ENCODE measurements around the gene ASAP2.

Gene ASAP2

DNA sequence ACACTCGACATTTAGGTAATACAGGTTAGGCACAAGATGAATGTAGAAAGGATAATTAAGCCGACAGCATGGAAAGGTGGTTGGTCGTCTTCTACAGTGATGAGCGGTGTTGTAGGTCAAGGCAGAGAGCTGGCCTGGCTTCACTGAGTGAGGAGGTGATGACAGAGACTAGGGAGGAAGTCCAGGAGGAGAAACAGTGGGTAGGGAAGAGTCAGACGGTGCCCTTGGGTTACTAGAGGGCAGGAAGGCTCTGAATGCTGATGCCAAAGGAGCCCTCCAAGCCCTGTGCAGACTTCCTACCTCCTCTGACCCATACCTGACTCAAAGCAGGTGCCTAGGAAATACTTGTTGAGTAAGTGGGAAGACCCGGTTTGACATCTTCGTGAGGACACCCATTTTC is 116.0 kb downstream of the ASAP2 start:
- DNase-seq (ENCODE audit: low spot score), result no peak

DNA sequence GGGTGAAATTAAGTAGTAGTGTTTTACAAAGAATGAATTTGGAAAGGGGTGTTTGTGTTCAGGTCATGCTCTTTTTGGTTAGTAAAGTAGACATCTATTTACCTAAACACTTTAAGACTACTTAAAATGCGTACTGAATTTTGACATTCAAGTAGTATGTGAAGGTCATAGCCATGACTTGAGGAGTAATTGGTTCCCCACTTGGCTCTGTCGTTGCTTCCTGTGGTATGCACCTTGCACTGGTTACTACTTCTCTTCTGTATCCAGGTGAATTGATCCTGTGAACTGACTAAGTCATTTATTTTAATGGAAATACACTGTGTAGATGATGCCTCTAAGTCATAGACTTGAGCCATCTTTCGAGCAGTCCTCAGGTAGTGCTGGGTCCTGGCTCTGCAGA is 118.8 kb downstream of the ASAP2 start:
- no peak for DNase-seq (ENCODE audit: low spot score)

DNA sequence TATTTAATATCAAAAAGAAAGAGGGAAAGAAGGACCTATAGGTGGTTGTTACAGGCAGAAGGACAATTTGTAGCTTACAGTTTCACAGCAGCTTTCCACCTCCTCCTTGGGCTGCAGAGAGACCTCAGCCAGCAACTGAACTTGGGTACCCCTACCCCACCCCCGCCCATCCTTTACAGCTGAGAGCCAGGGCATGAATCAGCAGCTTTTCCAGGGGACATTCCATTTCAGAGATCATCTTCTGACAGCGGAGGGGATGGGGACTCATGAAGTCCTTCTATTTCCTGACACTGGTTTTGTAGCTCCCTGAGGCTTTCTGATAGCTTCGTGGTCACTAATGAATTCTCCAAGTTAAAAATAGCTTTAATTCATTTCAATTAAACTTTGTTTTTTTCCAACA is 120.4 kb downstream of the ASAP2 start:
- no peak for DNase-seq (ENCODE audit: low spot score)

DNA sequence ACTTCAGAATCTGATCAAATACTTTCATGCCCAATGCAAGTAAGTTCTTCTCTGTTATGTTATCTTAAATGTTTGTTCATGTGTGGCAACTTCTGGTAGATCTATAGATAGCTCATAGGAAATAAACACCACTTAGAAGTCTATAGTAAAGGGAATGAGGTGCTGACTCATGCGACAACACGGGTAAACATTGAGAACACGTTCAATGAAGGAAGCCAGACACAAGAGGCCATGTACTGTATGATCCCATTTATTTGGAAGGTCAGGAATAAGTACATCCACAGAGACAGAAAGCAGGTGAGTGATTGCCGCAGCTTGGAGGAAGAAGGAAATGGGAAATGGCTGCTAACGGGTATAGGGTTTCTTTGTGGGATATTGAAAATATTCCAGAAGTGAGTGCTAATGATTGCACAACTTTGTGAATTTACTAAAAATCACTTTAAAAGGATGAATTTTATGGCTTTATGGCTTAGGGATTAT is 121.3 kb downstream of the ASAP2 start:
- DNase-seq (ENCODE audit: low spot score), result no peak

DNA sequence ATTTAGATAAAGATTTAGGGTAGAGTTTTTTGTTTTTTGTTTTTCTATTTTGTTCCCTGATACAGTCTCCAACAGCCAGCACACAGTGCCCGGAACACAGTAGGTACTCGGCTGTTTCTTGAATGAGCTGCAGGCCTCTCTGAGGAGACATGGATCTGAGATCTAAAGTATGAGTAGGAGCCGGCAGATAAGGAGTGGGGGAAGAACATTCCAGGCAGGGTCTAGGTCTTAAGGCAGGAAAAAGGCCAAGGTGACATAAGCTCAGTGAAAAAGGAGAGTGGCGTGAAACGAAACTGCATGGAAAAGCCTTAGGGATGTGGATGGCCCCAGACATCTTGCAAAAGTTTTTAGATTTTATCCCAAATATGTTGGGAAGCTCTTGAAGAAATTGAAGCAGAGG is 122.3 kb downstream of the ASAP2 start:
- DNase-seq (ENCODE audit: low spot score), result no peak

DNA sequence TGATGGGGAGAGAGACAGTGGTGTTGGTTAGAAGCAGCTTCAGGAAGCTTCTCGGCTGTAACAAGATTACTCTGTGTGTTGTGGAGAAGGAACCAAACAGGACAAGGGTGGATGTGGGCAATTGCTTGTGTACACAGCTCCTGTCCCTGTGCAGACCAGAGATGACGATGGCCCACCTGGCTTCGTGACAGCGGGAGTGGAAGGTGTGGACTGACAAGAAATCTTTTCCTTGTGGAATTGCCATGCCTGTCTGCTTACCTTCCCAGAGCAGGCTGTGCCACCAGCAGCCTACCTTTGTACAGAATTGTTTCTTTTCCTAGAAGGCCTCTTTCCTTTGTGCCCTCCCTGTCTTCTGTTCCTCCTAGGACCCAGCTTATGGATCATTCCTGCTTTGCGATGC is 122.9 kb downstream of the ASAP2 start:
- DNase-seq (ENCODE audit: low spot score), result no peak

DNA sequence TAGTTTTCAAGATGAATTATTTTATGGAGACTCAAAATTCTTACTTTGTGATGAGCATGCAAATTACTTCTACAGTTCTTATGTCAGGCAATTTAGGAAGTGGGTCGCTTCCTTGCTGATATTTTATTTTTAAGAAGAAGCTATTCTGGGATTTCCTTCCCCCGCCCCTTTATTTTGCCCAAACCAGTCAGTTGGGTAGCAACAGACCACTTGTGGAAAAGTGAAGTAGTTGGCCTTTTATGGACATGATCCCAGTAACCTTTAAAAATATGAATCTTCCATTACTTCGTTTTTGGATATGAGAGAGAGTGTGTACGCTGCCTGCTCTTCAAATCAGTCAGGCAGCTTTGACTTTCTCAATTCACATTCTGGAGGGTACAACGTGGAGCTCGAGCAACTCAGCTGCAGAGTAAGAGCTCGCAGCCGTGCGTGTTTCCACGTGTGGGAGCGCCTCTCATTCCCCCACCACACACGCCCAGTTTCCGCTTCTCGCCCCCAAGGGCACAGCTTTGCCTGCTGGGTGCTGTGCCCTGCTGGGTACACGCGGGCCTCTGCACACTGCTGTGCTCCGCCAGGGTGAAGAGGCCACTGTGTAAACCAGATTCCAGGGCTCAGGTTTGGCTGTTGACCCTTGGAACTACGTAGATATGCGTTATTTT is 124.1 kb downstream of the ASAP2 start:
- DNase-seq (ENCODE audit: low spot score), result no peak

DNA sequence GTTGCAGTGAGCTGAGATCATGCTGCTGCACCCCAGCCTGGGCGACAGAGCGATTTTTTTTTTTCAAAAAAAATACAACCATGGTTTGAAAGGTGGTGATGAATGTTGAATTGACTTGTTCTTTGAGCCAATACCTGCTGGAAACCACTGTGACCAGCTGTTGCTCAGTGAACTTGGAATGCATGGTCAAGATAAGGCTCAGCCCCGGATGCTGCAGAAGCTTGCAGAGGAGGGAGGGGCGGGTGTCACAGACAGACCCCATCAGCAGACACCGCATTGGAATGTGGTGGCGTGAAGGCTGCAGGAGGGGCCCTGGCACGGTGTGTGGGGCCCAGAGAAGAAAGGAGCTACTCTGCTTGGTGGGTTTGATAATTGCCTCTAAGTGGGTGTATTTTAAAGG is 125.1 kb downstream of the ASAP2 start:
- no peak for DNase-seq (ENCODE audit: low spot score)

DNA sequence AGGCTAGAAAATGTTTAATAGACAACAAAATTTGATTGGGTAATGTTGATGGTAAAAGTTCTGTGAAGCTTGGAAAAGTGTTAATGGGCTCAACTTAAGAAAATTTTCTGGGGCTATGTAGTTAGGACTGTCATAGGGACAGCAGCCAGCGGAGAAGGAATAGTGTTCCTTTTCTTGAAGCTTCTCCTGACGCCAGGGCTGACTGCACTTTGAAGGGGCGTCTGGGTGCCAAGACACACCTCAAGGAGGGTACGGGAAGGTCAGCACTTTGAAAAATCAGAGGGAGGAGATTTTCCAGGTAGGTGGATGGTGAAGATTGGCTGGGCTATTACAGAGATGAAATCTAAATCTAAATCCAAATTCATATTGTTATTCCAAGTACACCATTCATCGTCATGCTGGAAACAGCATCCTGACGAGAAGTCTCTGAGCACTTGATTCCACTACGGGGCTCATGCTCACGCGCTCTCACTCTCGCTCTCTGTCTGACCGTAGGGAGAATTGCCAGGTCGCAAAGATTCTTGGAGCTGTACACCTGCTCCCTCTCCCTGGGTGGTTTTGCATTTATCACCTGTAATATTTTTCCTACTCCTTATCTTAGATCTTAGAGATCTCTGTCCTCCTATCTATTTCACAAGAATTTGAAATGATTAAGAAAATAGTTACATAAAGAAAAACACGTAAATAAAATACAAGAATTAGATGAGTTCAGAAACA is 125.7 kb downstream of the ASAP2 start:
- no peak for DNase-seq (ENCODE audit: low spot score)

DNA sequence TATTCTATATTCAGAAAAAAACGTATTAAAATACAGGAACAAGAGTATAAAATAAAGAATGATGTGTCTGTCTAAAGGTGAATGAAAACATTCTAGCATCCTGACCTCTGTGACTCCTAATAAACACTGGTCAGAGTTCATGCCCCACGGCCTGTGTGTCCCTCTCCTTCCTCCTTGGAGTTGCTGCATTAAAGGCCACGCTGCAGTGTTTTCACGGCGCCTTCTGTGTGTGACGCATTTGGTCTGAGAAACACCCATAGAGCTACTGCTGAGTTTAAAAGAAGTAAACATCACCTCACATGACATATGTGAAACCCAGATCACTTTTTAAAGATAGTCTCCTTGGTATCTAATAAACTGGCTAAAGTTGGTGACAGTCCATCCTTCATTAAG is 126.2 kb downstream of the ASAP2 start:
- DNase-seq (ENCODE audit: low spot score), result no peak

DNA sequence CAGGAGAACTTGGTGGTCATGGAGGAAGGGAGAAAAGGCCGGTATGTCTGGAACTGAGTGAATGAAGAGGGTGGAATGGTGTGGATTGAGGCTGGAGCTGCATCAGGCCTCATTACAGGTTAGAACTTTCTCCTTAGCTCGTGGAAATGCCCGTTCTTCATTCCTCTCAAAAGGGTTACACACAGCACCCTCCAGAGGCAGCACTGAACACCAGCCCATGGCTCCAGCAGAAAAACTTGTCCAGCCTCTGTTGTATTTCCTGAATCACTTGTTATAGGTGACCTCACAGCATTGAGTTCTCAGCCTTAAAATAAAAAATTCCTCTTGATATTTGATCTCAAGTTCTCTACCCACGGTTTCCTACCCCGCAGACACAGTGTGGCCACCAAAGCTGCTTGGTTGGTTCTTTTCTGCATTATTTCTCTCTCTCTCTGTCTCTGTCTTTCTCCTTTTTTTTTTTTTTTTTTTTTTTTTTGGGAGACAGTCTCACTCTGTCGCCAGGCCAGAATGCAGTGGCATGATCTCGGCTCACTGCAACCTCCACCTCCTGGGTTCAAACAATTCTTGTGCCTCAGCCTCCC is 127.1 kb downstream of the ASAP2 start:
- DNase-seq (ENCODE audit: low spot score), result peak; percentile 51

DNA sequence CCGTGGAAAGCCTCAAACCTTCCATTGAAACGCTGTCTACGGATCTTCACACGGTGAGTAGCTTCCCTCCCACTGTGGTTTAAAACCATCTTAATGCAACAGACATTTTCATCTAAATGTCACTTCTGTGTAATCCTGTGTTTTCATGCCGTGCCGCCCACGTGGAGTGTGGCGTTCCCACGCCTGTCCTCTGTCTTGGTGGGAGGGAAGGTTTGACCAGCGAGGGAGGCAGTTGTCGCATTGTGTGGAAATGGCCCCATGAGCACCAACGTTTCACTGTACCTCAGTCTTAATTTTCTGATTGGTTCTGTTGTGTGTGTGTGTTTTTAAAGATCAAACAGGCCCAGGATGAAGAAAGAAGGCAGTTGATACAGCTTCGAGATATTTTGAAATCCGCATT is 128.1 kb downstream of the ASAP2 start:
- no peak for DNase-seq (ENCODE audit: low spot score)

DNA sequence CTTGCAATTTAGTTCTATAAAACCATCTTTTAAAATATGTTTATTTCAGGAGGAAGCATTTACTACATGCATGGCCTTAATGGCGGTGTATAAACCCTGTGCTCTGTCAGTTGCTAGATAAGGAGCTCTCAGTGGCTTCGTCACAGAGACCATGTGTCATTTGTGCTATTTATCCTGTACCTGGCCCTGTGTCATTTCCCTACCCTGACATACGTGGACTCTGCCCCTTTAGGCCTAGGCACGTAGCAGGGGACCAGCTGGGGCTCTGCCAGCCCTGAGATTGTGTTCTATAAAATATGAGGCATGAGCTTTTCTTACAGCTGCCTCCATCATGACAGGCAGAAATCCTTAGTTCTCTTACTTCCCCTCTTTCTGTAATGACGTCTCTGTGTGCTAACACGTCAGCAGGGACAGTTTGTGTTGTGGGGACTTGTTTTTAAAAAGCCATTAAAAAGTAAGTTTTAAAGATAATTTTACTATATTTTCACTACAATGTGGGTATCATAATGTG is 128.8 kb downstream of the ASAP2 start:
- DNase-seq (ENCODE audit: low spot score), result no peak

DNA sequence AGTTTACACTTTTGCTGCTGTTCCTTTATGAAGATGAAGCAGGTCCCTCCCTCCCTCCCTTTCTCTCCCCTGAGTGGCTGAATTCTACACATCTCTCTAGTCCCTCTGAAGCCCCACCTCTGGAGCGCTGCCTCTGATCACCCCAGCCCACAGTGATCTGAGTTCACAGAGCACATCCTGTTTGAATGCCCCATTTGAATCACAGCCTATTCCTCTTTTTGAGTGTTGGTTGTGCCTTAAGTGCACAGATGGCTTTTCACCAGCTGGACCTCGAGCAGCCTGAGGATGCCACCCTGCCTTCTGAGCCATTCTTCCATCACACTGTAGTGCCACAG is 129.6 kb downstream of the ASAP2 start:
- DNase-seq (ENCODE audit: low spot score), result peak; percentile 13

DNA sequence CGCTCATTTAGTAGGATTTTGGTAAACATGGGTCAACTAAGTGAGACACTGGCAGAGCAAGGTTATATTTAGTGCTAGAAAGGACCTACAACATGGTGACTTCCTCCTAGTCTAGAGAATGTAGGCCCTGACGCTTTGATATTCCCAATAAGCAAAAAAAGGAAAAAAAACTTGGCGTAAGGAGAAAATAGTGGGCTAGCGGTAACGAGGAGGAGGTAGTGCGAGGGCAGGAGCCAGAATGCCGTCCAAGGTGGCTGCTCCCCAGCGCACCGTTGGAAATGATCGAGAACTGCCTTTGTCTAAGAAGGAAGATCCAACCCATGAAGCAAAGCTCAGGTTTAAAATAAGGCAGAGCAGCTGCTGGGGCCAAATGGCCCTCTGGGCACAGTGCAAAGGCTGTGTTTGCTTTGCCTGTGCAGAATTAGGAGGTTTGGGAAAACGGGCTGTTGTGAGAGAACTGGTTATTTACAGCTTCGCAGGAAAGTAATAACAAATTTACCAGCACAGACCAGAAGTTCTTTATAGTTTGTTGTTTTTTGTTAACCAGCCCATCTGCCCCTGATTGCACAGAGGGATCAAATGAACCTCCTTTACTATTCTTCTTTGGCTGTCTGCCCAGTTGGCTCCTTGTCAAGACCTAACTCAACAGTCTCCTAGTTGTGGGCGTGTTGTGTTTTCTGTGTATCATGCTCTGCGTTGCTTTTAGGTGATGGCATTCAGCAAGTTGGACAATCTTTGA is 130.1 kb downstream of the ASAP2 start:
- DNase-seq (ENCODE audit: low spot score), result peak; percentile 94

DNA sequence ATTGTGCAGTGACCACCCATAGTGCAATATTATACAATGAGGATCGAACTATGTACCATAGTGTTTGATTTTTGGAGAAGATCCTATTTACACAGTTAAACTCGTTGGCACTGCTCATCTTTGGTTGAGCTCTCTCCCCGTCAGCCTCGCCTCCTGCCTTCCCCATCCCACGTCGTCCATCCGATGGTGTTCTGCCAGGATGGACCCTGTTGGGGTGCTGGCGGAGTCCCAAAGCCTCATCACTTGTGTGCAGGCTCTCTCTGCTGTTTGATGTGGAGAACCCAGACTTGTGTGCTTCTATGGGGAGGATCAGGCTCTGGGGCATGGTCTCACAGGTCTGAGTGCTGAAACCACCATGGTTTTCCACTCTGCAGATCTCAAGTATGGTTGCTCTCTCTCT is 131.3 kb downstream of the ASAP2 start:
- DNase-seq (ENCODE audit: low spot score), result no peak

DNA sequence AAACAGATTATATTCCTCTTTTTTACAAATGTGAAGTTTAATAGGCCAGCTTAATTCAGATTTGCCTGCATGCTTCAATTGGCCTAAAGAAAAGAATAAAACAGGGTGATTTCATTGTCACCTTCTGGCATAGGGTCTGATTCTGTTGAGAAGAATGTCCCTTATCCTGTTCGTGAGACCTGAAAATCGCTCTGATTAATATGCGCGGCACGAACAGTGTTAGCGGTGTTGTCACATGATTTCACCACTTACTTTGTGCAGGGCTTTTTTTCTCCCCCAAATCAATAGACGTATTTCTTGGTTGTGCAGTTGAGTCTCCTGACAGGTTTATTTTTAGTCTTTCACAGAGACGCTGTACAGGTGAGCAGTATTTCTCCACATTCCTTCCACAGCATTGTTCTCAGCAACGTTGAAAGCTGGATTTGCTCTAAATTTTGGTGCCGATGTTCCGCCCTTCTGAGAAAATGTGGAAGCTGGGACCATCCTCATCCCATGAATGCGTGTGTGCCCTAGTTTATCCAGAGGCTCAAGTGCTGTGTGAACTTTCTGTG is 134.8 kb downstream of the ASAP2 start:
- no peak for DNase-seq (ENCODE audit: low spot score)

DNA sequence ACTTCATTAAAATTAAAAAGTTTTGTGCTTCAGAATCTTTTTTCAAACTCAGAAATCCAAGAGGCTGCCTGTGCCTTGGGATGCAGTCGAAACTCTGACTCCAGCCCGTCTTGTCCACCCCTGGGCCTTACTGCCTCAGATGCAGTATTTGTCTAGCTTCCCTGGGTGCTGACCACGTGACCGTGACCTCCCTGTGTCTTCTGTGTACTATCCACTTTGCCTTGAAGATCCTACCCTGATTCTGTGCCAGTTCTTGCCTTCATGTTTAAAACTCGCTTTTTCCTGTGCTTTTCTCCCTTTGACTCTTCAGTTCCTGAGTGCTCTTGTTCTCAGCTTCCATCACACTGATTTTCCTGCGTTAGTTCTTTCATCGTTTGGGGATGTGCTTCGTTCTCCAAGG is 136.0 kb downstream of the ASAP2 start:
- DNase-seq (ENCODE audit: low spot score), result no peak

DNA sequence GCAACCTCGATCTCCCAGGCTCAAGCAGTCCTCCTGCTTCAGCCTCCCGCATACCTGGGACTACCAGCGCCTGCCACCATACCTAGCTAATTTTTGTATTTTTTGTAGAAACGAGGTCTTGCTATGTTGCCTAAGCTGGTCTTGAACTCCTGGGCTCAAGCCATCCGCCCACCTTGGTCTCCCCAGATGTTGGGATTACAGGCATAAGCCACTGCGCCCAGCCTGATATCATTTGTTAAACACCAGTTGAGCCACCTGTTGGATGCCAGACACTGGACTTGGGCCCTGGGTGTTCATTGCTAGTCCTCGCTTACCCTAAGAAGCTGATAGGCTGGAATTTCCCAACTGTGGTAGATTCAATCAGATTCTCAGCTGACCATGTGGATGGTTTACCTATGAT is 136.9 kb downstream of the ASAP2 start:
- no peak for DNase-seq (ENCODE audit: low spot score)

DNA sequence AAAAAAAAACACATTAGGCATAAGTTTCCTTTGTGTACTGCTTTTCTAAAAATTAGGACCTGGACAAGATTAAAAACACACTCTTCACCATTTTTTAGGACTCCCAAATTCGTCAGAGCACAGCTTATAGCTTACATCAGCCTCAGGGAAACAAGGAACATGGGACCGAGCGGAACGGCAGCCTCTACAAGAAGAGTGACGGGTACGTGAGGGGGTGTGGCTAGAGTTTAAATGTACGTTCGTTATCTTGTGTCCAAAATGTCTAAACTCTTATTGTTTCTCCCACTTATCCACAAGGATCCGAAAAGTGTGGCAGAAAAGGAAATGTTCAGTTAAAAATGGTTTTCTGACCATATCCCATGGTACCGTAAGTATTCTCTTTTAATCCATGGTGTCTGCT is 137.8 kb downstream of the ASAP2 start:
- no peak for DNase-seq (ENCODE audit: low spot score)

DNA sequence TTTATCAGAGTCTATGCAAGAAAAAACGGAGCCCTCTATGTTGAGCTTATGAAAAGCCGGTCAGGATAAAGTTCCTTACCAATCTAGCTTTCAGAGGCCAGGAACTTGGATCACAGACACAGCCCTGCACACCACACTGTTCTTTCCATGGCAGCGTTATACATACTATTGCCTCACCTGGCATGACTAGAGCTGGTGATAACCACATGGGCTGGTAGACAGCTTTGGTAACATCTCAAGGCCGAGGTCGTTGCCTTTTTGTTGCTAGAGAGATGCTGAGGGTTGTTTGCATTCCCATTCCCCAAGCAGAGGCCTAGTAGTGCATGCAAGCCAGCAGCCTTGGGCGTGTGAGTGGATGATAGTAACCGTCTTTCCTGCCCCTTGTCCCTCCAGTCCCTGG is 138.7 kb downstream of the ASAP2 start:
- DNase-seq (ENCODE audit: low spot score), result no peak

DNA sequence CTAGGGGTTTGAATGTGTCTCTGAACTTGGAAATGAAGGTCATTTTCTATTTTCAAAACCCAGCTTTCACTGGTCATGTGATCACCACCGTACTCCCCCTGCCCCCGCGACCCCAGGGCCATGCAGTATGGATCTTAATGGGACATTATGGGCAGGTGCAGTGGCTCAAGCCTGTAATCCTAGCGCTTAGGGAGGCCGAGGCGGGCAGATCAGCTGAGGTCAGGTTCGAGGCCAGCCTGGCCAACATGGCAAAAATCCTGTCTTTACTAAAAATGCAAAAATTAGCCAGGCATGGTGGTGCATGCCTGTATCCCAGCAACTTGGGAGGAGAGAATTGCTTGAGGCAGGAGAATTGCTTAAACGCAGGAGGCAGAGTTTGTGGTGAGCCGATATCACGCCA is 139.4 kb downstream of the ASAP2 start:
- DNase-seq (ENCODE audit: low spot score), result no peak

DNA sequence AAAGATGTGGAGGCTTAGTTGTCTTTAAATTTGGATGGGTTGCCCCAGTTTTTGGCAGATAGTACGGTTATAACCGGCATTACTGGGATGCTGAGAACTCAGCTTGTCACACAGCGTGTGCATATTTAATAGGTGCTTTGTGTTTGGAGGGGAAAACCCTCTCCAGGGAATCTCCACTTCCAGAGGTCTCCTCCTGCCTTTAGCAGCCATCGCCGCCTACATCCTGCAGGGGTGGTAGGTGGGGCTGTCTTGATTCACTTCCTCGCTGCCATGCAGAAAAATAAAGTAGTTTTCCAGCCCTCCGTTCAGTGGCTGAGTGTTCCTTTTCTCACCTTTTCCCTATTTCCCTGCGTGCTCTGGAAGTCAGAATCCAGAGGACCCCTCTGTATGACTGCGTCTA is 140.3 kb downstream of the ASAP2 start:
- DNase-seq (ENCODE audit: low spot score), result no peak

Data from COLO829 (cell line).